Activated CD8-positive, alpha-beta memory T cell treated with anti-CD3 and anti-CD28 coated beads, Interleukin-2, amount 10 ng/mL, durations not matched to agents 7 days and 5 days (primary cell): ENCODE data around the gene GPR153. TPM values are rescaled to one million over a fixed set of nuclear protein-coding genes. Genes with fewer than 3 reads are reported as not detected.

Source experiments
- ATAC-seq: fragments of 150-1000 bp; cut with Tn5 transposase; one replicate; pipeline ENCODE4 v1.10.0; 2021; ENCODE audit warnings: moderate library complexity
- CTCF ChIA-PET: fragments of 350-600 bp; sonication (Branson Sonifier 250); formaldehyde crosslinking; loops from one replicate; lab custom pipeline; 2021; ENCODE audit warnings: antibody characterized with exemption; lab: Charles Lee
- DNase-seq: peaks from one replicate; pipeline ENCODE4 v3.0.0-alpha.2; 2020
- H3K27ac Mint-ChIP-seq: one replicate; pipeline ENCODE4 v1.8.0; 2021; ENCODE audit warnings: mild to moderate bottlenecking, mixed read lengths
- H3K27me3 Mint-ChIP-seq: one replicate; pipeline ENCODE4 v1.8.0; 2021; ENCODE audit warnings: mixed read lengths
- H3K36me3 Mint-ChIP-seq: one replicate; pipeline ENCODE4 v1.8.0; 2021; ENCODE audit warnings: mild to moderate bottlenecking, mixed read lengths
- H3K4me1 Mint-ChIP-seq: one replicate; pipeline ENCODE4 v1.8.0; 2021; ENCODE audit warnings: mixed read lengths
- H3K4me3 Mint-ChIP-seq: one replicate; pipeline ENCODE4 v1.8.0; 2021; ENCODE audit warnings: mild to moderate bottlenecking, moderate library complexity, mixed read lengths
- H3K9me3 Mint-ChIP-seq: one replicate; pipeline ENCODE4 v1.8.0; 2022; ENCODE audit warnings: low read depth, mixed read lengths
- total RNA-seq, 2 experiments: library from RNA; stranded (reverse); gene quantifications; one replicate each; pipeline ENCODE4 v1.2.3, GENCODE V29; 2021

Gene GPR153
- total RNA-seq, 2 experiments from 2014 or later, result 1.1 to 1.2 TPM

GRCh38 chr1:6241107-6241886 is 19.6 kb downstream of the GPR153 start:
- CTCF ChIA-PET, result interaction anchor here (0.8 to 2.0 kb wide), 9 partner anchors 35 to 199 kb away, joined by 3 to 8 read pairs (median 3); partner anchors contain the start of gene HES2
- H3K36me3 Mint-ChIP-seq, result no peaks in the 10 kb centered on the region
- ATAC-seq, result no peak
- H3K27me3 Mint-ChIP-seq, result peaks cover 56% of the 10 kb centered on the region
- no peaks in the 10 kb centered on the region for H3K9me3 Mint-ChIP-seq
- no peak for DNase-seq
- peaks cover 12% of the 10 kb centered on the region for H3K4me1 Mint-ChIP-seq
- H3K27ac Mint-ChIP-seq, result no peak overlapping the region
- no peak overlapping the region for H3K4me3 Mint-ChIP-seq

GRCh38 chr1:6239950-6240768 is 20.7 kb downstream of the GPR153 start:
- Mint-ChIP-seq H3K36me3 (no peaks in the 10 kb centered on the region), H3K4me1 (peaks cover 10% of the 10 kb centered on the region), H3K27me3 (peaks cover 52% of the 10 kb centered on the region), H3K27ac (no peak overlapping the region), H3K9me3 (no peaks in the 10 kb centered on the region), H3K4me3 (no peak overlapping the region)
- CTCF ChIA-PET, result interaction anchor here (0.8 to 1.1 kb wide), 3 partner anchors 54 to 198 kb away, joined by 3 read pairs; no protein-coding TSS in a partner anchor
- ATAC-seq (no peak), DNase-seq (no peak)

DNA sequence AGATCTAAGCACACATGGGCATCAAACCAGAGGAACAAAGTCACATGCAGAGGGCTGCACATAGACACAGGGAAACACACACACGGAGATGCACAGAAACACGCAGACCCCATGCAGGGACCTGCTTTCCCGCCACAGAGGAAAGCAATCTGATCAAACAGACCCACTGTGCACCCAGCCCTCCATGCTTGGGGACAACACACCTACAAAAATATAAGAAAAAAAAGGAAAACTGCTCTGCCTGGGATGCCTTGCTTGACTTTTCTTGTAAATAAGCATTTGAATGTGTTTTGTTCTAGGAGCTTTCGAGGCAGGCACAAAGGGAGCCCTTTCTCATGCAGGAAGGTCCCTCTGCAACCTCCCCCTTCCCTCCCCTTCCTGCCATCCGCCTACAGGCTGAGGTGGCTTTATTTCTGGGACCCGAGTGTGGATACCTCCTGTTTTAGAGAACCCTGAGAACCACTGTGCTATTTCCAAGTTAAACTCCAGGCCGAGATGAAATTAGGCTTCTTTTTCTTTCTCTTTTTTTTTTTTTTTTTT is 21.6 kb downstream of the GPR153 start:
- DNase-seq, result no peak
- Mint-ChIP-seq H3K9me3 (no peaks in the 10 kb centered on the region), H3K27me3 (peaks cover 48% of the 10 kb centered on the region), H3K4me3 (no peak overlapping the region), H3K36me3 (peaks cover under 1% of the 10 kb centered on the region), H3K27ac (no peak overlapping the region), H3K4me1 (peaks cover 18% of the 10 kb centered on the region)
- ATAC-seq, result no peak
- CTCF ChIA-PET, result interaction anchor here (0.8 to 5.2 kb wide), 11 partner anchors 8 to 166 kb away, joined by 3 to 38 read pairs (median 4); no protein-coding TSS in a partner anchor

- Mint-ChIP-seq H3K4me1 (peaks cover 30% of the 10 kb centered on the region), H3K36me3 (peaks cover 15% of the 10 kb centered on the region), H3K9me3 (no peaks in the 10 kb centered on the region), H3K4me3 (peak overlapping the region; percentile 22), H3K27me3 (peaks cover 33% of the 10 kb centered on the region), H3K27ac (no peak overlapping the region)
- DNase-seq (no peak), ATAC-seq (no peak)
- CTCF ChIA-PET, result interaction anchor here (0.8 to 5.2 kb wide), 6 partner anchors 10 to 186 kb away, joined by 3 to 38 read pairs (median 5); partner anchors contain the start of gene RNF207
Measured at GRCh38 chr1:6237093-6237492, 23.8 kb downstream of the GPR153 start.

- H3K27me3 Mint-ChIP-seq, result peaks cover 19% of the 10 kb centered on the region
- H3K4me1 Mint-ChIP-seq, result peaks cover 27% of the 10 kb centered on the region
- ATAC-seq, result peak; percentile 3
- H3K36me3 Mint-ChIP-seq, result peaks cover 18% of the 10 kb centered on the region
- CTCF ChIA-PET, result interaction anchor here (0.9 to 5.2 kb wide), 4 partner anchors 12 to 210 kb away, joined by 3 to 38 read pairs (median 6); no protein-coding TSS in a partner anchor
- H3K4me3 Mint-ChIP-seq, result peak overlapping the region; percentile 86
- peak overlapping the region; percentile 84 for H3K27ac Mint-ChIP-seq
- no peak for DNase-seq
- H3K9me3 Mint-ChIP-seq, result no peaks in the 10 kb centered on the region
Measured at GRCh38 chr1:6235296-6235677, 25.6 kb downstream of the GPR153 start.

GRCh38 chr1:6234502-6235295 is 26.2 kb downstream of the GPR153 start:
- H3K27ac Mint-ChIP-seq, result peak overlapping the region; percentile 84
- H3K27me3 Mint-ChIP-seq, result peaks cover 13% of the 10 kb centered on the region
- H3K4me1 Mint-ChIP-seq, result peaks cover 27% of the 10 kb centered on the region
- CTCF ChIA-PET, result interaction anchor here (0.5 to 5.2 kb wide), 5 partner anchors 12 to 210 kb away, joined by 3 to 38 read pairs (median 3); no protein-coding TSS in a partner anchor
- peak overlapping the region; percentile 86 for H3K4me3 Mint-ChIP-seq
- no peak for ATAC-seq
- H3K9me3 Mint-ChIP-seq, result no peaks in the 10 kb centered on the region
- H3K36me3 Mint-ChIP-seq, result peaks cover 18% of the 10 kb centered on the region
- no peak for DNase-seq

- Mint-ChIP-seq H3K27me3 (no peaks in the 10 kb centered on the region), H3K27ac (no peak overlapping the region), H3K4me3 (no peak overlapping the region), H3K4me1 (peaks cover 25% of the 10 kb centered on the region), H3K9me3 (no peaks in the 10 kb centered on the region), H3K36me3 (peaks cover 18% of the 10 kb centered on the region)
- CTCF ChIA-PET, result interaction anchor here (1.1 to 1.3 kb wide), 2 partner anchors 27 to 29 kb away, joined by 3 read pairs; no protein-coding TSS in a partner anchor
- no peak for ATAC-seq
- DNase-seq, result no peak
Measured at GRCh38 chr1:6233376-6233775, 27.5 kb downstream of the GPR153 start.

- ATAC-seq, result no peak
- peaks cover 37% of the 10 kb centered on the region for H3K36me3 Mint-ChIP-seq
- CTCF ChIA-PET, result interaction anchor here (1.1 to 1.4 kb wide), 2 partner anchors 17 to 21 kb away, joined by 3 to 4 read pairs; no protein-coding TSS in a partner anchor
- H3K9me3 Mint-ChIP-seq, result no peaks in the 10 kb centered on the region
- H3K27me3 Mint-ChIP-seq, result no peaks in the 10 kb centered on the region
- H3K4me1 Mint-ChIP-seq, result no peaks in the 10 kb centered on the region
- no peak overlapping the region for H3K4me3 Mint-ChIP-seq
- DNase-seq, result no peak
- H3K27ac Mint-ChIP-seq, result no peak overlapping the region
Measured at GRCh38 chr1:6225651-6226050, 35.2 kb downstream of the GPR153 start.

DNA sequence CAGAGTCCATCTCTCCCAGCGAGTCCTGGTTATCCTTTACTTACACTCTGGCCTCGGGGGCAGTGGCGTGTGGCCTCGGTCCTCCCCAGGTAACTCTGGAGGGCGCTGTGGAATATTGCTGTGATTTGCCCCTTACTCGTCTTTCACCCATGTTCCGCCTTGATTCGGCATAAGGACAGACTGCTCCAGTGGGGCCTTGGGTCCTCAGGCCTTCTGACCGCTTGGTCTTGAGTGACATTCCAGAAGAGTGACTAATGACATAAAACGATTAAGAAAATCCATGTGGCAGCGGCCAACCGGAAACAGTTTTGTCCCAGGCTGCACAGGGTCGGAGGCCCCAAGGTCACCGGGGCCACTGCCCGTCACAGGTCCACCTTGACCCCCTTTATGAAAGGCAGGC is 36.2 kb downstream of the GPR153 start:
- peaks cover 37% of the 10 kb centered on the region for H3K36me3 Mint-ChIP-seq
- CTCF ChIA-PET, result interaction anchor here (0.9 to 1.1 kb wide), 2 partner anchors 17 to 20 kb away, joined by 3 read pairs; no protein-coding TSS in a partner anchor
- no peak for ATAC-seq
- H3K27me3 Mint-ChIP-seq, result no peaks in the 10 kb centered on the region
- no peaks in the 10 kb centered on the region for H3K4me1 Mint-ChIP-seq
- no peak for DNase-seq
- no peak overlapping the region for H3K27ac Mint-ChIP-seq
- H3K4me3 Mint-ChIP-seq, result no peak overlapping the region
- H3K9me3 Mint-ChIP-seq, result no peaks in the 10 kb centered on the region

- CTCF ChIA-PET, result interaction anchor here (1.1 kb wide), 1 partner anchor 19 kb away, joined by 3 read pairs; no protein-coding TSS in a partner anchor
- Mint-ChIP-seq H3K27ac (no peak overlapping the region), H3K36me3 (peaks cover 37% of the 10 kb centered on the region), H3K27me3 (no peaks in the 10 kb centered on the region), H3K4me3 (no peak overlapping the region), H3K4me1 (no peaks in the 10 kb centered on the region), H3K9me3 (no peaks in the 10 kb centered on the region)
- DNase-seq (no peak), ATAC-seq (no peak)
Measured at GRCh38 chr1:6223617-6224016, 37.3 kb downstream of the GPR153 start.

DNA sequence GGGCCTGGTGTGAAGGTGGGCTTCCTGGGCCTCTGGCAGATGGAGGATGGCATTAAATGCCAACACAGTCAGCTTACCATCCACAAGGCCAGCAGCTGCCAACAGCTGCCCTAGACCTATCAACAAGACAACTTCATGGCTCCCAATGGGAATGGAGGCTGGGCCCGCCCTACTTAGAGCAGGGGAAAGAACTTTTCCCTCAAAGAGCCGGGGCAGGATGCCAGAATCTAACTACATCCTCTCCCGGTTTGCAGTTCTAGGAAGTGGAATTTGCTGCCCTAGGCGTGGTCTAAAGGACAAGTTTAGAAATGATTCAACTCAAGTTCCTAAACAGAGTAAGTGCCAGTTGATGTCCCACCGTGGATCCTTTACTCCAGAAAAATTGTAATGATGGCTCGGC is 38.3 kb downstream of the GPR153 start:
- CTCF ChIA-PET, result interaction anchor here (1.2 kb wide), 1 partner anchor 9 kb away, joined by 3 read pairs; no protein-coding TSS in a partner anchor
- H3K27ac Mint-ChIP-seq, result no peak overlapping the region

DNA sequence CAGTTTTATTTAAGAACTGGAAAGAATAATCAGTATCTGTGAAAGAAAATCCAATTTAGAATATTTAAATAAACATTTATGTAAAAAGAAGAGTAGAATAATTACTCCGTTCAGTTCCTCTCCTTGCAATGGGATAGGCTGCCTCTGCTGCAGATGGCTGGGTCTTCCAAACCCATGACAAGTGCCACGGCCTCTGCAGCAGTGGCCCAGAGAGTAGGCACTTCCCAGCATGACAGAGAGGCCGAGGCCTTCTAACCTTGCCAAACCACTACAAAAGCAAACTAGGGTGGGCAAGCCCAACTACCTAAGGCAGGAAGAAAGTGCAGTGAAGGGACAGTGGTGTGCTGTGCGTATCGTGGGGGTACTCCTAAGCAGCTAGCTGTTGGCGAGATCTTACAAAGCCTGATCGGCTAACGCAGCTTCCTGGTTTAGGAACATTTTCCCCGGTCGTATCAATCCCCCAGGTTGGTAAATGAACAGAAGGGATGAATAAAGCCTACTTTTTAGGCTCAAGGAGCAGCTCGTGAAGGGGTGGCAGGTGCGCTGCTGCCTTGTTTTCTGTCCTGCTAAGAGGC is 39.6 kb downstream of the GPR153 start:
- CTCF ChIA-PET, result interaction anchor here (1.0 to 1.4 kb wide), 3 partner anchors 8 to 25 kb away, joined by 3 to 4 read pairs (median 3); partner anchors contain the start of gene RNF207
- Mint-ChIP-seq H3K27me3 (no peaks in the 10 kb centered on the region), H3K9me3 (no peaks in the 10 kb centered on the region), H3K4me1 (no peaks in the 10 kb centered on the region), H3K4me3 (no peak overlapping the region), H3K36me3 (peaks cover 29% of the 10 kb centered on the region), H3K27ac (no peak overlapping the region)
- no peak for ATAC-seq
- DNase-seq, result no peak

More for the DNA sequence above, 38.3 kb downstream of the GPR153 start:
- no peaks in the 10 kb centered on the region for H3K4me1 Mint-ChIP-seq
- H3K9me3 Mint-ChIP-seq, result no peaks in the 10 kb centered on the region
- no peaks in the 10 kb centered on the region for H3K27me3 Mint-ChIP-seq
- ATAC-seq, result no peak
- peaks cover 37% of the 10 kb centered on the region for H3K36me3 Mint-ChIP-seq
- DNase-seq, result no peak
- no peak overlapping the region for H3K4me3 Mint-ChIP-seq
